ENCODE measurements around the gene DUSP15.

Gene DUSP15

DNA sequence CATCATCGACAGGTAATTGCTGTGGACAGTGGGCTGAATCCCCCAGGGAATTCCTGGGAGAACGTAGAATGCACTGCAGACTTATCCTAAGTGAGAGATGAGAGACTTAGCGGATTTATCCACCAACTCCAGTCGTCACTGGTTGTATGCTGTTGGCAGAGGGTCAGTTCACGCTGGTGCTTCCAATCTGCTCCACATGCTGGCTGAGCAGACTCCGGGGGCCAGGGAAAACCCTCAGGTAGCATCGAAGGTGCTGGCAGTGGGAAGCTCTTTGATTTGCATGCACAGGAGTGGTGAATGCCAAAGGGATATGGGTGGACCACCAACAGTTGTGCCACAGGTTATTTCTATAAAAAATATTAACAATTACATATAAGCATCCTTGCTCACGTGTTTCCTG is 20.3 kb upstream of the DUSP15 start:
- DNase-seq: no peak

- no peak for DNase-seq
These were observed 13.5 kb upstream of the DUSP15 start for GRCh38 chr20:31883829-31884228.

DNA sequence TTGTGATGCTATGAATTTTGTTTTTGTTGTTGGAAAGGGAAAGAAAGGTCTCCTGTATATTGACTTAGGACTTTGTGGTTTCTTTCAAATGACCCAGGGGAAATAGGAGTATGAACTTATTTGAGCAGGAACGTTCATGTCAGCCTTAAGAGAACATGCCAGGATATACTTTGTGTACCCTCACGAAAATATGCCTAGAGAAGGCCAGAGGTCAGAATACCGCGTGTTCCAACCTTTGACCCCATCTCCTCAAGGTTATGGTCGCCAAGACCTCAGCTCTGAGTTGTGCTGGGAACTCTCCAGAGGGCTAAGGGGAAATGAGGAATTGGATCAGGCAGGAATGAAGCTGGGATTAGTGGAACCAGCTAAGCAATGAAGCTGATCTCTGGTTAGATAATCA is 11.6 kb upstream of the DUSP15 start:
- DNase-seq: no peak

- DNase-seq: peak; percentile 54
These were observed 9.0 kb upstream of the DUSP15 start for GRCh38 chr20:31879143-31879987.

DNA sequence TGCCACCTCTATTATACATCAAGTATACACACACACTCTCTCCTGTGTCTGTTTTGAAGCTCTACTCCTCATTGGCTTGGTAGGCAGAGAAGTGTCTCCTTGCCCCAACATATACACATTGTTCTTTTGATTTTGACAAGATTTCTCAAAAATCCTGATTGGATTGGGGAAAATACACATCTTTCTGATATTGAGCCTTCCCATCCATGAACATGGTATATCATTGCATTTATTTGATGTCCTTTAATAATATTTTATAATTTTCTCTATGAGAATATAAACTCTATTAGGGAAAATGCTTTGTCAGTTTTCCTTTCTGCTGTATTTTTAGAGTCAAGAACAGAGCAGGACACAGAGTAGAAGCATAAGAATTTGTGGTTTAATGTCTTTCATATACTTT is 7.4 kb upstream of the DUSP15 start:
- no peak for DNase-seq

GRCh38 chr20:31875671-31876070 is 5.3 kb upstream of the DUSP15 start:
- DNase-seq: no peak

- DNase-seq: no peak
These were observed 2.1 kb upstream of the DUSP15 start for GRCh38 chr20:31872406-31872805.

GRCh38 chr20:31871618-31871954 is 1.3 kb upstream of the DUSP15 start:
- no peak for DNase-seq

DNA sequence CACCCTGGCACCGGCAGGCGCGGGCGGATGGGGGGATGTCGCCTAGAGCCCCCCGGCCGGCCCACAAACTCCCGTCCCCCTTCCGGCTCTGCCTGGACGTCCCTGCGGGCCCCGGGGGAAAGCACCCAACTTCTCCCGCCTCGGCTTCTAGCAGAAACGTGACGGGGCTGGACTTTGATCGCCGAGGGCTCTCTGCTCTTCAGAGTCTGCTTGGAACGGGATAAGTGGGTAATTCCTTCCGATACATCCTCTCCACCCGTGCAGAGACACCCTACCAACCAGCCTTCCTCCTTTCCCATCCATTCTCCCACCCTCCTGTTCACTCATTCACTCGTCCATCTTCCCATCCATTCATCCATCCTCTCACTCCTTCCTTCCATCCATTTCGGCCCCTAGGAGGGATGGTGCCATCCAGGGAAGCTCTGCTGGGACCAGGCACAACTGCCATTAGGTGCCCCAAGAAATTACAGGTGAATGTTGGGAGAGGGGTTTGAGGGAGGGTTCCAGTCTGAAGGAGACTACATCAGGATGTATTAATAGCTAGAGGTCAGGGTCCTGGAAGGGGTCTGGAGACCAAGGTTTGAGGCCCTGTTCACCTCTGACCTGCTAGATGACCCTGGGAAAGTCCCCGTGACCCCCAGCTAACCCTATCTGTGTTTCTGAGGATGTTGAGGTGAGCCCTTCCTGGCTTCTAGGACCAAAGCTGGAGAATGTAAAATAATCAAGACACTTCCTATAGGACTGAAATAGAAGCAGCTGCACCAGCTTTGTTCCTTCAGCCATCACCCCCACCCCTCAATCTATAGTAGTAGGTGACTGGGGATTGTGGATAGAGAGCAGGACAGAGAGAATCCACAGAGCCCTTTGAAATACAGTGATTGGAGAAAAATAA is 645 bp upstream of the DUSP15 start:
- no peak for DNase-seq

GRCh38 chr20:31869673-31869941 is 720 bp downstream of the DUSP15 start:
- no peak for DNase-seq

- no peak for DNase-seq
These were observed 1.3 kb downstream of the DUSP15 start for GRCh38 chr20:31868853-31869672.

- no peak for DNase-seq
These were observed 4.1 kb downstream of the DUSP15 start for GRCh38 chr20:31866221-31866620.

GRCh38 chr20:31864521-31865400 is 5.6 kb downstream of the DUSP15 start:
- no peak for DNase-seq

- no peak for DNase-seq
These were observed 6.8 kb downstream of the DUSP15 start for GRCh38 chr20:31863296-31864085.

DNA sequence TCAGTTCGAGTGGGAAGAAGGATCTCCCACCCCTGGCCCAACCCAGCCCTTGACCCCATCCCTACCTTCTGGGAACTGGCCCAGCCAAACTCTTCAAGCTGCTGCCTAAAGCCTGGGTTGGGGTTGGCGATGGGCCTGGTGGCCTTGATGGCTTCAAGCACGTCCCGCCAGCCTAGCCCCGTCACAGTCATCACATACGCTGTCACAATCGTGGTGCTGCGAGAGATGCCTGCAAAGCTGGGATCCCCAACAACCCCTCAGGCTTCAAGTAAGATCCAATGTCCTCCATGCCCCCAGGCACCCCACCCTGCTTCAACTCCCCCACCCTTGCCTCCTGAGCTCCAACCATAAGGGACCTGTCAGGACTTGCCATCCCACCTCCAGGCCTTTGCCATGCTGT is 7.8 kb downstream of the DUSP15 start:
- no peak for DNase-seq

DNA sequence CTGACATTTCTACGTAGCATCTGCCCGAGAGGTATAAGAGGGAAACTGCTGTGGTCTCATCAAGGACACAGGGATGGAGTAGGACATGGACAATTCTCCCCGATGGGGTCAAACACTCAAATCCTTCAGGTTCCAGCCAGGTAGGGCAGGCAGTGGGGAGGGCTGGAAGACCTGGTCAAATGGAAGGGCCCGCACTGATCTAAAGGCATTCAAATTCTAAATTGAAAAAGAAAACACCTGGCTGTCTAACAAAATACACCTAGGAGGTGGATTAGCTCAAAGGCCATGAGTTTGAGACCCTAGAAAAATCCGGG is 8.2 kb downstream of the DUSP15 start:
- no peak for DNase-seq

DNA sequence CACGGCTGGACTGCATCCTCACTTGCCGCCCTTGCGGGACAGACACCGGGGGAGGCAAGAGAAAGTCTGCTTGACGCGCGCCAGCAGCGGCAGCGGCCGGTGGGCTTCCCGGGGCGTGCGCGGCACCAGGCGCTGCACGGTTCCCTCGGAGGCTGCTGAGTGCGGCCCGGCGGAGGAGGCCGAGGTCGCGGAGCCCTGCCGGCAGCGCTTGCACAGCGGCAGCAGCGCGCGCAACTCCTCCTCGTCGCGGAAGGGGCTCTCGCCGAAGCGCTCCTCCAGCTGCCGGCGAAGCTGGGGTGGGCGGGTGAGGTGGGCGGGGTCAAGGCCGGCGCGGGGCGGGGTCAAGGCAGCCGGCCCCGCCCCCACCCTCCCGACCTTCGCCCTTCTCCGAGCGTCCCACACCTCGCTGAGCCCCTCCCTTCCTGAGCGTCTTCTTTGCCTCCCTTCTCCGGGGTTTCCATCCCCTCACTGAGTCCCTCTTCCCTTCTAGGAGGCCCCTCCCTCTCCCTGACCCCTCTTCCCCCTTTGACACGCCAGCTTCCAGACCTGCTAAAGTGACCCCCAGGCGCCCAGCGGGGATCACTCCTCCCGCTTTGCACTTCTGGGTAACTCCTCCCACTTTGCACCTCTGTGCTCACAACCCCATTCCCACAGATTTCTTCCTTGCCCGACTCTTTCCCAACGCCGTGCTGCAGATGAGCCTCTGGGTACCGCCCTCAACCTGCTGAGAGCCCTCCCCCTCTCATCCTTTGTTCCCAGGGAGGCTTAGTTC is 8.8 kb downstream of the DUSP15 start:
- DNase-seq: peak; percentile 60

DNA sequence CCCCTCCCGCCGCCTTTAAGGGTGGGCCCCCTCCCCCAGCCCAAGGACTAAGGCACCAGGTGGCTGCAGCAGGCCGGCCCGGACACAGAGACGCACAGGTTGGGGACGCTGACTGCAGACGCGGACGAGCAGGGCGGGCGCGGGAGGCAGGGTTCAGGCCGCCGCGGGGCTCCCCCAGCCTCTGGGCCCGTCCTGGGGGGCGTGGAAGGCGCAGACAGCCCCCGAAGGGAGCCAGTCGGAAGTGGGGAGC is 9.3 kb downstream of the DUSP15 start:
- peak; percentile 39 for DNase-seq

- DNase-seq: no peak
These were observed 9.8 kb downstream of the DUSP15 start for GRCh38 chr20:31860390-31861134.

DNA sequence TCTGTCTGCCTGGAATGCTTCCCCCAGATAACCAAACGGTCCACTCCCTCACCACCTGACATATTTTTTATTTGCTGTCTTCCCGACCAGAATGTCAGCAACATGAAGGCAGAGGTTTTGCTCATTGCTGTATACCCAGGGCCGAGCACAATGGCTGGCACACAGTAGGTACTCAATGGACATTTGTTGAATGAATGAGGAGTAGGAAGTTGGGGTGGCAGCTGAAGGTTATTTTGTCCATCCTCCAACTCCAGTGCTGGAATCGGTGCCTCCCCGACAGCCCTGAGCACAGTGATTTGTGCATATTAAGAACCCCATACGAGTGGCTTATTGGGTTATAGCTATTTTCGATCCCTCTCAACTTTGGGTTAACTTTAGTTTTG is 10.3 kb downstream of the DUSP15 start:
- DNase-seq: no peak

Measured in activated gamma-delta T cell (primary cell).